HG02870 (cell line): ENCODE data around the gene ESPN.

ENCODE experiments used
- ATAC-seq: cut with Tn5 transposase; IDR thresholded peaks from one replicate; pipeline ENCODE4 v1.9.1; 2021; ENCODE audit warnings: mild to moderate bottlenecking, moderate library complexity; ENCODE audit not compliant: unreplicated experiment

Gene ESPN

DNA sequence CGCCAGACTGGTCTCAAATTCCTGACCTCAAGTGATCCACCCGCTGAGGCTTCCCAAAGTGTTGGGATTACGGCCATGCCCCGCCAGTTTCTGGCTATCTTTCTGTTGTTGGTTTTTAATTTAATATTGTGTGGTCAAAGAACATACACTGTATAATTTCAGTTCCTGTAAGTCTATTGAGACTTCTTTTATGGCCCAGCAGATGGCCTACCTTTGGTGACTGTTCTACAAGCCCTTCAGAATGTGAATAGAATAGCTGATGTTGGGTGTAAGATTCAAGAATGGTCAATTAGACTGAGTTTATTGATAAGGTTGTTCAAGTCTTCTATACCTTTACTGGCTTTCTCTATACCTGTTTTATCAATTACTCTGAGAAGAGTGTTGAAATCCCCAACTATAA, 15.5 kb upstream of the ESPN start:
- no peak for ATAC-seq

DNA sequence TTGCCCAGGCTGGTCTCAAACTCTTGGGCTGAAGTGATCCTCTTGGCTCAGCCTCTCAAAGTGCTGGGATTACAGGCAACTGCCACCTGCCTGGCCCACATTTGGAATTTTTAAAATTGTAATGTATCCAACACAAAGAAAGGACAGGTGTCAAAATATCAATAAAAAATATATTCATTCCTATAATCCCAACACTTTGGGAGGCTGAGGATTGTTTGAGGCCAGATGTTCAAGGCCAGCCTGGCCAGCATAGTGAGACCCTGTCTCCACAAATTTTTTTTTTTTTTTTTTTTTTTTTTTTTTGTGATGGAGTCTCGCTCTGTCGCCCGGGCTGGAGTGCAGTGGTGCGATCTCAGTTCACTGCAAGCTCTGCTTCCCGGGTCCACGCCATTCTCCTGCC, 14.8 kb upstream of the ESPN start:
- no peak for ATAC-seq

DNA sequence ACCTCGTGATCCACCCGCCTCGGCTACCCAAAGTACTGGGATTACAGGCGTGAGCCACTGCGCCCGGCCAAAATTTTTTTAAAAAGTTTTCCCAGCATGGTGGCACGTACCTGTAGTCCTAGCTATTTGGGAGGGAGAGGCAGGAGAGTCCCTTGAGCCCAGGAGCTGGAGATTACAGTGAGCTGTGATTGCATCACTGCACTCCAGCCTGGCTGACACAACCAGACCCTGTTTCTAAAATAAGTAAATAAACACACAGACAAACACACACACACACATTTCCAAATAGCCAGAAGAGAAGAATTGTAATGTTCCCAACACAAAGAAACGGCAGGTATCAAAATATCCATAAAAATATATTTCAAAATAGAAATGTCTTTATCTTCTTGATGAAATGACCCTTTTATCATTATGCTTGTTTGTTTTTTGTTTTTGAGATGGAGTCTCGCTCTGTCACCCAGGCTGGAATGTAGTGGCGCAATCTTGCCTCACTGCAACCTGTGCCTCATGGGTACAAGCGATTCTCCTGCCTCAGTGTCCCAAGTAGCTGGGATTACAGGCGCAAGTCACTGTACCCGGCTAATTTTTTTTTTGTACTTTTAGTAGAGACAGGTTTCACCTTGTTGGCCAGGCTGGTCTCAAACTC, 14.2 kb upstream of the ESPN start:
- ATAC-seq, result no peak

DNA sequence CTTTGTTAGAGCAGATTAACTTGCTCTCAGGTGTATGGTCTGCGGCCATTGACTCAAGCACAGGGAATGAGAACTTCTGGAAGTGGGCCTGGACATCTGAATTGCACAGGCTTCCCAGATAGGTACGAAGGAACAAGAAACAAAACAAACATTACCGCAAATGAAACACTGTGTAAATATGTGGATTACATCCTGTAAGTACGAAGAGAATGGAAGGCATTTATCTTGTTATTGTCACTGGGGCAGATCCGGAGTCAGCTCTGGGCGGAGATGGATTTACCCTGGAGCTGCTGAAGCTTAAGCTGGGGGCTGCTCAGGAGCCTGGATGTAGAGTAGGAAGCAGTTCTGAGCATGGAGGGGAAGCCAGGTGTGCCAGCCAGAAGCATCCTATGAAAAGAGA, 11.7 kb upstream of the ESPN start:
- ATAC-seq, result no peak

DNA sequence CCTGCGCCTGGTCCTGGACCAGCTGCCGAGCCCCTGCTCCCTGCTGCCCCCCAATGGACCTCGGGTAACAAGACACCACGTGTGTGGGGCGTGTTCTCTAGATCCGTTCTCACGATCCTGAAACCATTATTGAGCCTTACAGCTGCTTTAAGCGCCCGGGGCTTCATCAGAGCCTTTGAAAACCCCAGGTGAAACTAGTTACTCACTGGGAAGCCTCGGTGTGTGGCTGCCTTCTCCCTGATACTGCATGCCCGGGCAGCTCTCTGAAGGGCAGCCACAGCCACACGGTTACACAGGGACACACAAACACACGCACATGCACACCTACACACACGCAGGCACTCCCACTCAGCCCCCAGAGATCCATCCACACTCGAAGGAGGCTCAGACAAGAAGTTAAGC, 10.1 kb upstream of the ESPN start:
- peak; percentile 85 for ATAC-seq

DNA sequence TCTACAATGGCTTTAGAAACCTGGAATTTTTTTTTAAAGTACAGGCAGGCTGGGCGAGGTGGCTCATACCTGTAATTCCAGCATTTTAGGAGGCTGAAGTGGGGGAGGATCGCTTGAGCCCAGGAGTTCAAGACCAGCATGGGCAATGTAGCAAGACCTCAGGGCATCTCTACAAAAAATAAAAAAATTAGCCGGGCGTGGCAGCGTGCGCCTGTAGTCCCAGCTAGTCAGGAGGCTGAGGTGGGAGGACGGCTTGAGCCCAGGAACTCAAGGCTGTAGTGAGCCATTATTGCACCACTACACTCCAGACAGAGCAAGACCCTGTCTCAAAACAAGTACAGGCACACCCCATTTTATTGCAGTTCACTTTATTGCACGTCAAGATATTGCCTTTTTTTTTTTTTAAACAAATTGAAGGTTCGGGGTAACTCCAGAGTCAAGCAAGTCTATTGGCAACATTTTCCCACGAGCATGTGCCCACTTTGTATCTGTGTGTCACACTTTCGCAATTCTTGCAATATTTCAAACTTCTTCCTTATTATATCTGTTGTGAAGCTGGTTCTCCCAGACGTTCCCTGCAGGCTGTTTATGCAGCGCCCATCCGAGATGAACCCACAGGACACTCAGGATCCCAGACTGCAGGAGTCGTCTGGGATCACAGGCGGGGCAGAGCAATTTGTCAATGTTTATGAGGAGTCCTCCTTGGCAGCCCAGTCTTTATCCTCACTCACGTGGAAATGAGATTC, 9.5 kb upstream of the ESPN start:
- ATAC-seq, result no peak

DNA sequence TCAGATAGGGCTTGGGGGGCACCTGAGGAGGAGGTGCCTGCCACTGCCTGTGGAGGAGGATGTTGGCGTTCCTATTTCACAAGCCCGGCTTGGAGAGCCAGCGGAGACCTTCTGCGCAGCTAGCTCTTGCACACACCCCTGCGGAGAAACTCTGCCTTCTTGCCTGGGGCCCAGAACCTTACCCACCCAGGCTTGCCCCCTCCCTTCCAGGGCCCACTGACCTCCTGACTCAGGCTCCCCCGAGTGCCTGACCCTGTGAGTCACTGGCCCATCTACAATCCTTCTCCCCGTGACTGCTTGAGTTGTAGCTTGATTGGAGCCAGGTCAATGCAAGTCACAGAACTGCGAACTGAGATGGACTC, 8.3 kb upstream of the ESPN start:
- no peak for ATAC-seq

DNA sequence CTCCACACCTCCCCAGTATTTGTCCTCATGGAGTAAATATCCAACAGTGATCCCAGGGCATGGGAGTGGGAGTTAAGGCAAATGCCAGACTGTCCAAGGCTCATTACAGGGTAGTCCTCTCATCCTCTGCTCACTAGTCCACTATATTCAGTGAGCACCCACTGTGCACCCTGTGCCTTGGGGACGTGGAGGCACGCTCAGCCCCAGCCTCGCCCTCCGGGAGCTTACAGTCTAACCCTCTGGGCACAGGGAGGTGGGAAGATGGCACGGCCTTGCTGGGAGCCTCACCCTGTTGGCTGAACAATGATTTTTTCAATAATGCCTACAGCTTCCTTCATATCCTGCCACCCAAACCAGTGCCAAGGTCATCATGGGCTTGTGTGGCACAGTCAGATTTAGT, 7.7 kb upstream of the ESPN start:
- ATAC-seq, result no peak

DNA sequence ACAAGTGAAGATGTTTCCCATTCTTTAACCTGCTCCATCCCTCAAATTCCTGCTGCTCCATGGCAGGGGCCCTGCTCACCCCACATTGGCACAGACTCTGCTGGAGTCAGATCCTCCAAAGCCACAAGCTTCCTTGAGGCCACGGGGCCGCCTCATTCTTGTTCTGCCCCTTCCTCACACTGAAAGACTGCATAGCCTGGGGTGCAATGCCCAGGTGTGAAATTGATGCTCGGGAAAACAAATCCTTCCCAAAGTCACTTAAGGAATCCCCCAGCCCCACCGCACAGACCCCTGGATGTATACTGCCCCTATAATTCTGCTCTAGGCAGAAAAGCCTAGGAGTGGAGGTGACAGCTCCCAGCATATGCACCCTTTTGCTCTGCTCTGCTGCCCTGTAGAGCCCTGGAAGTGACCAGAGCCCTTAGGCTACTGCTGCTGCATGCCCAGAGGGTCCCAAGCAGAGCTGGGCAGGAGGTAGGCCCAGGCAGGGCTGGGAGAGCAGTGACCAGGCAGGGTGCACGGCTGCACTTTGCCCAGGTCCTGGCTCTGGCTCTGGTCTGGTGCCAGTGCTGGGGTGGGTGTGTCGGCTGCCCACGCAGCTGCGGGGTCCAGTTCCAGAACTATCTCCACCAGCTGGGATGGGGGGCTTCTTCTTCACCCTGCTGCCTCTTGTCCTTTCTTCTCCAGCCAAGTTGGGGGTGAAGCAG, 6.5 kb upstream of the ESPN start:
- no peak for ATAC-seq

DNA sequence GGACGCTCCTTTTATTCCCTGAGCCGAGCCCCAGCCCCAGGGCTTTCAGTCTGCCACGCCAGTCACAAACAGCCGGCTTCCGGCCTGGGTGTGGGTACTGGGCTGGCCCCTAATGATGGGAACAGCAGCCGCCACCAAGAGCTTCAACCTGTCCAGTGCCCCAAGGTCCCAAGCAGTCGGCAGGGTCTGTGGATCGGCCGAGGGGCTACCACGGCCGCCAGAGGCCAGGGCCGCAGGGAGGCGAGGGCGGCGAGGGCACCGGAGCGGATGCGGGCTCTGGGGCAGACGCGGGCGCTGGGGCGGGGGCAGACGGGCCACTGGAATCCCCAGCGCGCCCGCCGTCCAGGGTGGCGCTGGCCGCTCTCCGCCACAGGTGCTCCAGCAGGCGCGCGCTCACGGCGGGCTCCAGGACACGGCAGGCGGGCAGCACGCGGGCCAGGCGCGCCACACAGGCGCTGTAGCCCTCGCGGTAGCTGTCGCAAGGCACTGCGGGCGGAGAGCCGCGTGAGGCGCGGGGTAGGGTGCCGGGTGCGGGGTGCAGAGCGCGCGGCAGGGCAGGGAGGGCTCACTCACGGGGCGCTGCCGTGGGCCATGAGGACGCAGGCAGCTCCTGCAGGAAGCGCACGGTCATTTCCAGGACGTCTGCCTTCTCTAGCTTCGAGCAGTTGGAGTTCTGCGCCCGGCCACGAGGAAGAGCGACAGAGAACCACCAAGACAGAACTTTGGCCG, 5.7 kb upstream of the ESPN start:
- no peak for ATAC-seq

DNA sequence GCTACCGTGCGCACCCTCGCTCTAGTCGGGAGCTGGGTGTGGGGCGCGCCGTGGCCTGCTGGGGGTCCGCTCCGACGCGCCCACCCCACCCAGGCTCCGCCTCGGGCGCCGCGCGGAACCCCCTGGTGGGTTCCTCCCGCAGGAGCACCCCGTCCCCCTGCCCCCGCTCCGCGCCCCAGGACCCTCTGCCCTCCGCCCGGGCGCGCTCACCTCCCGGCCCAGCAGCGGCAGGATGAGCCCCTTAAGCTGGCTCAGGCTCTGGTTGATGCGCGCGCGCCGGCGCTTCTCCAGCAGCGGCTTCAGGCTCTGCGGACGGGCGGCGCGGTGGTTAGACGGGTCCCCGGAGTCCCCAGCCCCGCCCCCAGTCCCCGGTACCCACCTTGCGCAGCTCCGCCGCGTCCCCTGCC, 5.2 kb upstream of the ESPN start:
- no peak for ATAC-seq

DNA sequence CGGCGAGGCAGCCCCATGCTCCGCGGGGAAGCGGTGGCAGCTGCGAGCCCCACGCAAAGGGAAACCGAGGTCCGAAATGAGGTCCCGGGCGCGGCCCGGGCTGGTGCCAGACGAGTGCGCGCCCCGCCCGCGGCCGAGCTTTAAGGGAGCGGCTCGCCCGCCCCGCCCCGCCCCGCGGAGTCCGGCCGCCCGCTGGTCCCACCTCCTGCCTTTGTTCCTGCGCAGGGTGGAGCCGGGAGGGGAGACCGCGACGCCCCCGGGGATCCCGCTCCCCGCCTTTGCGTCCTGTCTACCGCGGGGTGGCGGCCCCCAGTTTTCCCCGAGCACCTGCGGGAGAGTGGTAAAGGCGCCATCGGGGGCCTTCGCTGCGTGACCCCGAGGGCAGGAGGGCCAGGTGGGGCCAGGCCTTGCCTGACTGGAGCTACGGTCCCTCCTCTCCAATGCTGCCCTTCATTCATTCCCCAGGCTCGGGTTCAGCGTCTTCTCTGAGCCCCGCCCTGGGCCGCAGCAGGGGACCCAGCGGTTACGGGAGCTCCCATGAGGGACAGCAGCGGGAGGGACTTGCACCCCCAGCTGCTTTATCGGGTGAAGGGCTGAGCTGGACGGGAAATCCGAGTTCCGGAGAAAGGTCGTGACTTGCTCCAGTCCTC, 4.6 kb upstream of the ESPN start, which contains the start of gene HES2:
Gene HES2, minus strand, starts transcription at position 116 of the 650 bp plus-strand sequence. Its CDS starts 99 bp downstream, at position 17.
- no peak for ATAC-seq

DNA sequence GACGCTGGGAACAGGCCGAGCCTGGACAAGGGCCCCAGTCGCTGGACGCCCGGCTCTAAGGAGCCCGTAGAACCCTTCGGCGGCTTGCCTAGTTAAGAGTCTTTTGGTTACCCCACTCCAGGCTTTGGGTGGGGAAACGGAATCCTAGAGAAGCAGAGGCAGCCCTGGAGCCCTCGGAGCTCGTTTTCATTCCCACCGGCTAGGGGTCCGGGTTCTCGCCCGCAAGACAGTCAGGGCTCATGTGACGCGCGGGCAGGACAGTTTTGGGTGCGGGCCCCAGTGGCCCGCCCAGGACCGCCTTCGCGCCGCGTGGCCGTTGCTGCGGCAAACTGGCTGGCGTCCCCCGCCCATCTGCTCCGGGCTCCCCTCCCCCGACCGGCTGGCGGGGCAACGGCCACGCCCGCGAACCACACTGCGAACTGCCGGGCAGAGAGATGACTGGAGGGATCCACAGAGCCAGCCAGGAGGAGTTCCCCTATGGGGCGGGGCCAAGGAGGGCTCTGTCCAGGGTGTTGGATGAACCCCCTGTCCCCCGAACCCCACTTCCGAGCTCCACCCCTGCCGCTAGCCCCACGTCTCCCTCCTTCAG, 4.0 kb upstream of the ESPN start:
- ATAC-seq, result no peak

DNA sequence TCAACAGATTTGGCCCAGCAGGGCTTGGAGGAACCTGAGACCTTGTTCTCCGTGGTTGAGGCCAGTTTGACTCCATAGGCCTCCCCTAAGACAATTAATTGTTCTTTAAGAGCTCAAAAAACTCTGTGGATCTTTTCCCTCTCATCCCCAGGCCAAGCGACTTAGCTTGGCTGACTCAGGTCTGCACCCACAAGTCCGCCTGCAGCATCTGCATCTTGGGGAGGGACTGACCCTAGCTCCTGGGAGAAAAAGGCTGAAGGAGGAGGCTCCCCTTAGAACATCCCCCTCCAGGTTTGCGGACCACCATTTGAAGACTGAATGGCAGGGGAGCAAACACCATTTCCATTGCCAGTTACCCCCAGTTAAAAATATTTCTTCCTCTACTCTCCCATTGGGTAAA, 3.3 kb upstream of the ESPN start:
- no peak for ATAC-seq

DNA sequence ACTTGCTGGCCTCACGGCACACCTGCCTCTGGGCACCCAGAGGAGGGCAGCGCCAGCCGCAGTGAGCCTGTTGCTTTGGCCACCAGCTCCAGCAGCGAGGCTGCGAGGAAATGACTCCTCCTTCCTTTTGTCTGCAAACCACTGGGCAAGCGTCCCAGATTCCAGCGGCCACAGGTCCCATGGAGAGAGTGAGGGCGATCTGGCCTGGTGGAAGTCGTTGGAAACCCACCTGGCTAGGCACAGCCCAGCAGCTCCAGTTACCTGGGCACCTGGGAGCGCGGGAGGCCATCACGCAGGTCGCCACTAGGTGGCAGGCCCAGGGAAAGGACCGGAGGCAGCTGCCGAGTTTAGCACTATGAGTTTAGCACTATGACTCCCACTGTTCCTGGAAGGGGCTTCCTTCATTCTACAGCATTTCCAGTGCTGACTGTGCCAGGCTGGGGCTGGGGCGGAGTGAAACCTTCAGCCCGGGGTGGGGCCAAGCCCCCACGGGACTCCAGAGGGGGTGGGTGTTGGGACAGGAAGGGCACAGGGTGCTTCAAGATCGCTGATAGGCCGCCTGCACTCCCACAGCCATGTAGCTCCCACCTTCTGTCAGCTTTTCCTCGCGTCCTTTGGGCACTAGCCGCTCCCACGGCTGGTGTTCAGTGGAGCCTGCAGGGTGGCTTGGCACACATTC, 1.1 kb upstream of the ESPN start:
- ATAC-seq, result no peak

DNA sequence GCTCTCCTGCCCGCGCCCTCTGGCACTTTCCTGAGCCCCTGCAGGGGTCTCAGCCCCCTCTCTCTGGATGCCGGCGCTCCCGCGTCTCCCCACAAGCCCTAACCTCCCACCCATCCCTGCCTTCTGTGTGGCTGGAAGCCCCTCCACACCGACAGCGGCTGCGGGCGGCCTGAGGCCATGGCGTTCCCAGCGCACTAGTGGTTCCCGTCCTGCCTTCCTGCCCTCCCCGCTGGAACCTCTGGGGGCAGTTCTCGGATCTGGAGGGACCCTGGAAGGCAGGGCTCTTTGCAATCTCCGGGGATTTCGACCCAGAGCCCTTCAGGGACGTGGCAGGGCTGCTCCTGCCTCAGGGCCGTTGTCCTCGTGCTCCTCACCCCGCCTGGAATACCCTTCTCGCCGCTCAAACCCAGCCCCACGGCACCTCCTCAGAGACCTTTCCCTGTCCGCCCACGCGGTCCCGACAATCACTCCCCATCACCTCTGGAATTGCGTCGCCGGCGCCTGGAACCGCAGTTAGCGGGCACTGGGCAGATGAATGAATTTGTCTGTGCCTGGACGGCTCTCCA, 493 bp upstream of the ESPN start:
- no peak for ATAC-seq

DNA sequence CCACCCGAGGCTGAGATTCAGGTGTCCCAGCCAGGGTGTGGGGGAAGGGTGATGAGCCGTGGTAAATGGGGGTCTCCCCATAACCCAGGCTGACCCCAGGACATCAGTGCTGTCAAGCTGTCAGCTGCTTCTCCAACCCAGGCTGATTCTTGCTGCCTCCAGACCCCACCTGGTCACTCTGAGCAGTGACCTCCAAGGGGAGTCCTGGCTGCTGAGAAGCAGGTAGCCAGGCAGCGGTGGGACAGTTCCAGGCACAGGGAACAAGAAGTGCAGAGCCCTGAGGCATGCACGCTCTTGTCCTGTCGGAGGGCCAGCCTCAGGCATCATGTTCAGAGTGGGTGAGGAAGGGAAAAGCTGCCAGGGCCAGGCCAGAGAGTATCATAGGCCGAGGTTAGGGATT, 1.1 kb downstream of the ESPN start:
- no peak for ATAC-seq

DNA sequence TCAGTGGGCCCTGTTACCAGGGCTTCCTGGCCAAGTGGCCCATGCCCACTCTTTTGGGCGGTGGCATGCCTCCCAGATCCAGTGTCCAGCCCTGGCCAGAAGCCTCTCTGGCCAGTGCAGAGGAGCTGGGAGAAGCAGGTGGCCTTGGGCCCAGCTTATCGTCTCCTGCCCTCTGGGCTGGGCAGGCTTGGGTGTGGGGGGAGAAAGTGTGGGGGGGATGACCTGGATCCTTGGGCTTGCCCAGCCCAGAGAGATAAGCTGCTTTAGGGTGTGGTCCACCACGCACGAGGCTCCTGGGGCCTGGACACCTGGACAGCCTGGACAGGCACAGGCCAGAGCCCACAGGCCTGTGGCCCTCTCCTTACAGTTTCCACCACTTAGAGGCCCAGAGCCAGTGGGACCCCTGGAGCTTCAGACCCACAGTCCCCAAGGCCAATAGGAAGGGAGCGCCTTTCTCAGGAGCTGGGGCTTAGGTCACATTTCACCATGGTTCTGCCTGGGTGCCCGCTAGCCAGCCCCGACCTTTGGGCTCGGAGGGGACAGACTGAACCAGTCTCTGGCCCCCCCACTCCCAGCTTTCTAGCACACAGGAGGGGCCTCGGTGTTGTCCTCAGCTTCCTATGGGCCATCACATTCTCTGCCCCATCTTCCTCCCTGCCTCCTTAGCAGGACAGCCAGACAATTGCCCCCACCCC, 1.8 kb downstream of the ESPN start:
- no peak for ATAC-seq

DNA sequence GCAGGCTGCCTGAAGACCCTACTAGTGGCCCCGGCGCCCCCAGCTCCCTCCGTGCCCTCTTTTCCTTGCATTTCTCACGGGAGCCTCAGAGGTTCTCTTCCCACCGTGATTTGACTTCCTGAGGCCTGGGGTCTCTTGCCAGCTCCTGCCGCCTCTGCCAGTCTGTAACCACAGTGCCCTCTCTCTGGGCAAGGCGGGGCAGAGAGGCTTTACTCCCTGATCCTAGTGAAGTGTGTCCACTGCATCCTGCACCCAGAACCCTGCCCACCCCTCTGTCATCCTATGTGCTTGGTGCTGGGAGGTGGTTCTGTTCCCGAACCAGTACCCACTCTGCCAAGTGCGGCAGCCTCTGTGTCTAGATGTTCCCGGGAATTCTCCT, 2.4 kb downstream of the ESPN start:
- ATAC-seq, result no peak
